ENCODE data around the gene CATSPER1. TPM values are rescaled to one million over a fixed set of nuclear protein-coding genes. Genes with fewer than 3 reads are reported as not detected.
"Not testable (repeated sequence)": the region's sequence is repeated elsewhere in the genome, so short reads cannot be mapped to it uniquely, and the experiment has no call there.

Gene CATSPER1
- total RNA-seq, 1 experiment from 2014 or later = 2.4 TPM

DNA sequence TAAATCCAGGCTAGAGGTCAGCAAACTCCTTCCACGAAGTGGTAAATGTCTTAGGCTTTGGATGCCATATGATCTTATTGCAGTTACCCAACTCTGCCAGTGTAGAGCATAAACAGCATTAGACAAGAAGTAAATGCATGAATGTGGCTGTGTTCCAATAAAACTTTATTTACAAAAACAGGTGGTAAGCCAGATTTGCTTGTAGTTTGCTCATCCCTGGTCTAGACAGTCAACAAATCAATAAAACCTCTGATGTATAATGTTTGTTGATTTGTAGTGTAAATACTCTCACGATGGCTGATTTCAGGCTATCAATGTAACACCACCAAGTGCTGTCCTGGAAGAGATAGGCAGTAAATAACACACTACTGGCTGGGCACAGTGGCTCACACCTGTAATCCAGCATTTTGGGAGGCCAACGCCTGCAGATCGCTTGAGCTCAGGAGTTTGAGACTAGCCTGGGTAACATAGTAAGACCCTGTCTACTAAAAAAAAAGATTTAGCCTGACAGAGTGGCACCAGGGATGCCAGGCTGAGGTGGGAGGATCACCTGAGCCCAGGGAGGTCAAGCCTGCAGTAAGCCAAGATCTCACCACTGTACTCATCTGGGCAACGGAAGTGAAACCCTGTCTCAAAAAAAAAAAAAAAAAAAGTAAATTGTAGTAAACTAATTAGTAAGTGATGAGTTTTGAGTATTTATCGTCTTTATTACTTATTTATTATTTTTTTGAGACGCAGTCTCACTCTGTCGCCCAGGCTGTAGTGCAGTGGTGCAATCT, 6.9 kb upstream of the CATSPER1 start (continued):
- TF ChIP-seq, protein P1, sequence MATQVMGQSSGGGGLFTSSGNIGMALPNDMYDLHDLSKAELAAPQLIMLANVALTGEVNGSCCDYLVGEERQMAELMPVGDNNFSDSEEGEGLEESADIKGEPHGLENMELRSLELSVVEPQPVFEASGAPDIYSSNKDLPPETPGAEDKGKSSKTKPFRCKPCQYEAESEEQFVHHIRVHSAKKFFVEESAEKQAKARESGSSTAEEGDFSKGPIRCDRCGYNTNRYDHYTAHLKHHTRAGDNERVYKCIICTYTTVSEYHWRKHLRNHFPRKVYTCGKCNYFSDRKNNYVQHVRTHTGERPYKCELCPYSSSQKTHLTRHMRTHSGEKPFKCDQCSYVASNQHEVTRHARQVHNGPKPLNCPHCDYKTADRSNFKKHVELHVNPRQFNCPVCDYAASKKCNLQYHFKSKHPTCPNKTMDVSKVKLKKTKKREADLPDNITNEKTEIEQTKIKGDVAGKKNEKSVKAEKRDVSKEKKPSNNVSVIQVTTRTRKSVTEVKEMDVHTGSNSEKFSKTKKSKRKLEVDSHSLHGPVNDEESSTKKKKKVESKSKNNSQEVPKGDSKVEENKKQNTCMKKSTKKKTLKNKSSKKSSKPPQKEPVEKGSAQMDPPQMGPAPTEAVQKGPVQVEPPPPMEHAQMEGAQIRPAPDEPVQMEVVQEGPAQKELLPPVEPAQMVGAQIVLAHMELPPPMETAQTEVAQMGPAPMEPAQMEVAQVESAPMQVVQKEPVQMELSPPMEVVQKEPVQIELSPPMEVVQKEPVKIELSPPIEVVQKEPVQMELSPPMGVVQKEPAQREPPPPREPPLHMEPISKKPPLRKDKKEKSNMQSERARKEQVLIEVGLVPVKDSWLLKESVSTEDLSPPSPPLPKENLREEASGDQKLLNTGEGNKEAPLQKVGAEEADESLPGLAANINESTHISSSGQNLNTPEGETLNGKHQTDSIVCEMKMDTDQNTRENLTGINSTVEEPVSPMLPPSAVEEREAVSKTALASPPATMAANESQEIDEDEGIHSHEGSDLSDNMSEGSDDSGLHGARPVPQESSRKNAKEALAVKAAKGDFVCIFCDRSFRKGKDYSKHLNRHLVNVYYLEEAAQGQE (IDR thresholded peaks at IDR 0.05; ENCODE audit: low read depth) = no peak
- no peak for TF ChIP-seq POLR2AphosphoS5 (IDR thresholded peaks at IDR 0.05; ENCODE audit: low read depth, low read length)
- TF ChIP-seq ELF1 (IDR thresholded peaks at IDR 0.05; ENCODE audit: borderline replicate concordance, low read depth) = no peak
- no peak for TF ChIP-seq SRF (IDR thresholded peaks at IDR 0.05; ENCODE audit: low read depth)
- TF ChIP-seq EZH2phosphoT487 (IDR thresholded peaks at IDR 0.05; ENCODE audit: borderline replicate concordance) = no peak

- H3K27me3 ChIP-seq (ENCODE audit: insufficient read depth, low read length); BruUV-seq (replicated peaks); H3K9ac ChIP-seq (ENCODE audit: low read length); H4K20me1 ChIP-seq (ENCODE audit: insufficient read depth); H3K36me3 ChIP-seq (ENCODE audit: control insufficient read depth in 1 of 2, insufficient read depth in 2 of 2, low read length in 2 of 2); POLR2A ChIA-PET; H2AFZ ChIP-seq (ENCODE audit: low read depth, low read length, poor library complexity, severe bottlenecking); H3K4me3 ChIP-seq (replicated peaks in 1 of 2; ENCODE audit: low read depth in 1 of 2, low read length in 2 of 2); ATAC-seq; H3K9me3 ChIP-seq (ENCODE audit: control insufficient read depth in 1 of 2, insufficient read depth in 1 of 2, low read depth in 1 of 2, low read length in 2 of 2); H3K9me2 ChIP-seq (ENCODE audit: insufficient read depth); H3K79me2 ChIP-seq (ENCODE audit: insufficient read depth, low read length); H3K27ac ChIP-seq (ENCODE audit: low read depth, low read length); intact Hi-C loops (cut with micrococcal nuclease); RAD21 ChIA-PET (ENCODE audit: low non-redundant PET in 1 of 2, low total read pairs in 2 of 2, uncharacterized antibody in 2 of 2, unreplicated experiment in 2 of 2); H3K4me2 ChIP-seq (ENCODE audit: low read length); DNase-seq (ENCODE audit: low read depth, low spot score): not testable (repeated sequence)
- CTCF ChIA-PET = interaction anchor here (1.4 to 3.0 kb wide), 5 partner anchors 8 to 31 kb away, joined by 4 to 14 read pairs (median 5); partner anchors contain the start of gene SF3B2
- peaks cover 14 to 46% of the 10 kb centered on the region in 2 experiments for H3K4me1 ChIP-seq (ENCODE audit: control insufficient read depth in 1 of 2, insufficient read depth in 2 of 2, low read length in 2 of 2)
Observed at GRCh38 chr11:66023186-66023440, 3.2 kb downstream of the CATSPER1 start.

All from HCT116 (cell line).